A549 (cell line): ENCODE results near the gene SLC25A18. TPM values are rescaled to one million over a fixed set of nuclear protein-coding genes. Genes with fewer than 3 reads are reported as not detected.
A peak's percentile ranks its signal among the peaks of the same experiment; 100 is the strongest.

Source experiments
- ATAC-seq, 2 experiments: fragments of 200-7000 bp in 1 of 2; fragments of >200 bp in 1 of 2; cut with Nextera tagmentation in 1 of 2; cut with Tn5 transposase in 1 of 2; 3 replicates each; pipeline versions ENCODE4 v1.8.0 to v1.9.1; 2018 to 2020; ENCODE audit warnings: mild to moderate bottlenecking in 1 of 2, moderate library complexity in 1 of 2
- CTCF ChIA-PET: fragments of 300-600 bp; sonication (Branson Sonifier 250); formaldehyde crosslinking; extraction: SDS; loops from one replicate; lab custom pipeline; 2021; ENCODE audit warnings: antibody characterized with exemption, inconsistent platforms; lab: Yijun Ruan, JAX
- POLR2A ChIA-PET: fragments of 350-600 bp; formaldehyde crosslinking; extraction: SDS; loops from one replicate; lab custom pipeline; 2021; ENCODE audit warnings: antibody characterized with exemption, inconsistent platforms; lab: Yijun Ruan, JAX
- DNase-seq, 2 experiments: peaks; one replicate each; pipeline versions ENCODE4 v3.0.0 to v3.0.0-alpha.2; 2011 to 2016; ENCODE audit warnings: low read depth in 1 of 2, low spot score in 1 of 2
- FAIRE-seq: peaks from 2 replicates; lab custom pipeline; 2011; peaks lifted over from hg19 to GRCh38; lab: Jason Lieb, UNC
- H3K27ac ChIP-seq, 2 experiments: fragments of >200 bp; sonication (Bioruptor Twin); formaldehyde crosslinking; 3 replicates each; pipeline ENCODE4 v1.5.1; 2016 to 2017
- H3K4me1 ChIP-seq: fragments of >200 bp; sonication (Bioruptor Twin); formaldehyde crosslinking; 3 replicates; pipeline ENCODE4 v1.6.1; 2016
- H3K4me2 ChIP-seq: fragments of >200 bp; sonication (Bioruptor Twin); formaldehyde crosslinking; 3 replicates; pipeline ENCODE4 v1.6.1; 2016
- H3K4me3 ChIP-seq: fragments of >200 bp; sonication (Bioruptor Twin); formaldehyde crosslinking; 3 replicates; pipeline ENCODE4 v1.5.1; 2016
- H3K9me3 ChIP-seq: fragments of >200 bp; sonication (Bioruptor Twin); formaldehyde crosslinking; 3 replicates; pipeline ENCODE4 v1.6.1; 2016
- CBX2 ChIP-seq: fragments of 200-600 bp; sonication (generic); IDR thresholded peaks from 2 replicates; pipeline ENCODE4 v1.6.1; 2016; ENCODE audit warnings: low read depth, mild to moderate bottlenecking, borderline replicate concordance
- CBX8 ChIP-seq: fragments of 200-600 bp; sonication (generic); IDR thresholded peaks from 2 replicates; pipeline ENCODE4 v1.6.1; 2016
- CEBPB ChIP-seq, 2 experiments: fragments of >200 bp in 1 of 2; sonication (Bioruptor Twin) in 1 of 2; formaldehyde crosslinking in 1 of 2; IDR thresholded peaks; 2 replicates each; pipeline ENCODE4 v1.6.1; 2012 to 2016
- CHD4 ChIP-seq: fragments of 200-600 bp; sonication (generic); IDR thresholded peaks from 2 replicates; pipeline ENCODE4 v1.6.1; 2016; ENCODE audit warnings: antibody characterized with exemption, mild to moderate bottlenecking, borderline replicate concordance
- EHMT2 ChIP-seq: fragments of 200-600 bp; sonication (generic); IDR thresholded peaks from 2 replicates; pipeline ENCODE4 v1.6.1; 2016; ENCODE audit warnings: antibody characterized with exemption, low read depth, mild to moderate bottlenecking, moderate library complexity
- EP300 ChIP-seq, 2 experiments: fragments of >200 bp; sonication (Bioruptor Twin); formaldehyde crosslinking; IDR thresholded peaks; 2 replicates in 1 of 2; 3 replicates in 1 of 2; pipeline ENCODE4 v1.6.1; 2016 to 2017
- ESRRA ChIP-seq: fragments of 150-350 bp; IDR thresholded peaks from 2 replicates; pipeline ENCODE4 v1.6.1; 2014; ENCODE audit warnings: mild to moderate bottlenecking, low read length, borderline replicate concordance
- FOSB ChIP-seq: fragments of 250-450 bp; sonication (Bioruptor Pico); IDR thresholded peaks from 2 replicates; pipeline ENCODE4 v1.5.0; 2020; ENCODE audit warnings: mild to moderate bottlenecking, moderate library complexity
- GATA3 ChIP-seq: IDR thresholded peaks from 2 replicates; pipeline ENCODE4 v1.6.1; 2012; ENCODE audit warnings: borderline replicate concordance
- HOXB13 ChIP-seq: fragments of 250-450 bp; sonication (Bioruptor Pico); IDR thresholded peaks from 2 replicates; pipeline ENCODE4 v1.5.0; 2020; ENCODE audit warnings: low read depth, mild to moderate bottlenecking, moderate library complexity
- HOXB5 ChIP-seq: fragments of 250-450 bp; sonication (Bioruptor Pico); IDR thresholded peaks from 2 replicates; pipeline ENCODE4 v1.5.0; 2020; ENCODE audit warnings: mild to moderate bottlenecking, moderate library complexity
- JUN ChIP-seq, 2 experiments: fragments of >200 bp; sonication (Bioruptor Twin); formaldehyde crosslinking; IDR thresholded peaks; 2 replicates in 1 of 2; 3 replicates in 1 of 2; pipeline ENCODE4 v1.6.1; 2016 to 2017
- JUNB ChIP-seq: fragments of >200 bp; sonication (Bioruptor Twin); formaldehyde crosslinking; IDR thresholded peaks from 2 replicates; pipeline ENCODE4 v1.6.1; 2016
- MAZ ChIP-seq: fragments of 150-350 bp; IDR thresholded peaks from 2 replicates; pipeline ENCODE4 v1.6.1; 2014; ENCODE audit warnings: antibody characterized with exemption, low read depth, low read length, borderline replicate concordance
- MYC ChIP-seq: IDR thresholded peaks from 2 replicates; pipeline ENCODE4 v1.6.1; 2012; ENCODE audit warnings: mild to moderate bottlenecking, inconsistent platforms, low read length, improper control_type of control experiment, borderline replicate concordance
- NR3C1 ChIP-seq: fragments of >200 bp; sonication (Bioruptor Twin); formaldehyde crosslinking; IDR thresholded peaks from 3 replicates; pipeline ENCODE4 v1.6.1; 2017
- TFCP2L1 ChIP-seq: fragments of 250-450 bp; sonication (Bioruptor Pico); IDR thresholded peaks from 2 replicates; pipeline ENCODE4 v1.5.0; 2021; ENCODE audit warnings: mild to moderate bottlenecking
- TP53 ChIP-seq: fragments of 250-450 bp; sonication (Bioruptor Pico); IDR thresholded peaks from 2 replicates; pipeline ENCODE4 v1.5.0; 2021; ENCODE audit warnings: mild to moderate bottlenecking, moderate library complexity
- ZNF302 ChIP-seq: fragments of 250-450 bp; sonication (Bioruptor Pico); IDR thresholded peaks from 2 replicates; pipeline ENCODE4 v1.9.0; 2021; ENCODE audit warnings: inconsistent platforms, mild to moderate bottlenecking, moderate library complexity
- WGBS: methylation state at CpG from one replicate; pipeline ENCODE4 v1.1.6; 2017; ENCODE audit errors: missing lambda C conversion rate; 5-methylcytosine and 5-hydroxymethylcytosine counted together
- polyA plus RNA-seq, 4 experiments: library from polyadenylated mRNA; depleted of rRNA in 3 of 4; stranded (reverse); fragments of >200 nt; fragmentation: RNase III in 1 of 4; extraction: RNeasy Plus Mini Kit Qiagen cat#74134 plus additional on column Dnase treatment in 1 of 4; gene quantifications; 2 replicates in 3 of 4; 3 replicates in 1 of 4; pipeline ENCODE4 v1.2.3, GENCODE V29; 2011 to 2017
- TF ChIP-seq, protein P1 (sequence below): fragments of 250-450 bp; sonication (Bioruptor Pico); IDR thresholded peaks from 2 replicates; pipeline ENCODE4 v1.5.0; 2020; ENCODE audit warnings: low read depth, mild to moderate bottlenecking, moderate library complexity
- TF ChIP-seq, protein P2 (sequence below): fragments of 250-450 bp; sonication (Bioruptor Pico); IDR thresholded peaks from 2 replicates; pipeline ENCODE4 v1.5.0; 2021; ENCODE audit warnings: mild to moderate bottlenecking, moderate library complexity, borderline replicate concordance
- TF ChIP-seq, protein P3 (sequence below): fragments of >200 bp; sonication (Bioruptor Twin); formaldehyde crosslinking; IDR thresholded peaks from 2 replicates; pipeline ENCODE4 v1.6.1; 2016
- TF ChIP-seq, protein P4 (sequence below): fragments of 150-350 bp; IDR thresholded peaks from 2 replicates; pipeline ENCODE4 v1.6.1; 2014; ENCODE audit warnings: low read depth, mild to moderate bottlenecking, low read length

Gene SLC25A18
- polyA plus RNA-seq, 2 of the 4 experiments (the other 2 are of a cell fraction): not detected

DNA sequence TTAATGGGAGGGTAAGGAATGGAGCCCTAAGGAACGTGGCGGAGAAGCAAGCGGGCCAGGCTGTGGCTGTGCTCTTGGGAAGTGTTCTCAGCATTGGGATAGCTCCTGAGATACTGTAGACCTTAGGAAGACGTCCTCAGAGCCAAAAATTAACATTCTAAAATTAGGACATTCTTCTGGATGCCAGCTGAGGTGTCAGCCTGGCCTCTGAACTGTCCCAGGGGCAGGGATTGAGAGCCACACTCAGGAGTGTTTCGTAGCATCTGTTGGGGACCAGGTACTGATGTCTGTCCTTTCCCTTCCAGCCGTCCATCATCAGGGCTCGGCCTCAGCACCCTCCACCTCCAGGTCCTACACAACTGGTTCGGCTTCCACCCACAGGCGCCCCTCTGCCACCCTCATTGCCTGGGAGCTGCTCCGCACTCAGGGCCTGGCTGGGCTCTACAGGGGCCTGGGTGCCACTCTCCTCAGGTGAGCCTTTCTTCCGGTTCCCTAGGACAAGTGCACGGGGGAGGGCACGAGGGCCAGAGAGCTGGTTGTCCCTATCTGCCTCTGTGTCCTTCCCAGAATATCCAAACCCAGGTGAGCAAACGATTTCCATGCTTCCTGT is 23.6 kb downstream of the SLC25A18 start:
- H3K4me1 ChIP-seq: no peaks in the 10 kb centered on the region
- FAIRE-seq (no peak), ATAC-seq (peak in 1 of 2 experiments; percentile 20; a peak in 2 of 6 replicates), DNase-seq (no peak)
- TF ChIP-seq MAZ (no peak), EHMT2 (no peak), HOXB5 (CRISPR knock-in tag) (no peak), HOXB13 (CRISPR knock-in tag) (no peak), JUN (IDR thresholded peaks at IDR 0.05) (no peak), ZNF302 (CRISPR knock-in tag) (no peak), GATA3 (no peak), NR3C1 (no peak)
- TF ChIP-seq, protein P1, sequence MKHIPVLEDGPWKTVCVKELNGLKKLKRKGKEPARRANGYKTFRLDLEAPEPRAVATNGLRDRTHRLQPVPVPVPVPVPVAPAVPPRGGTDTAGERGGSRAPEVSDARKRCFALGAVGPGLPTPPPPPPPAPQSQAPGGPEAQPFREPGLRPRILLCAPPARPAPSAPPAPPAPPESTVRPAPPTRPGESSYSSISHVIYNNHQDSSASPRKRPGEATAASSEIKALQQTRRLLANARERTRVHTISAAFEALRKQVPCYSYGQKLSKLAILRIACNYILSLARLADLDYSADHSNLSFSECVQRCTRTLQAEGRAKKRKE (CRISPR knock-in tag): no peak
- TF ChIP-seq, protein P2, sequence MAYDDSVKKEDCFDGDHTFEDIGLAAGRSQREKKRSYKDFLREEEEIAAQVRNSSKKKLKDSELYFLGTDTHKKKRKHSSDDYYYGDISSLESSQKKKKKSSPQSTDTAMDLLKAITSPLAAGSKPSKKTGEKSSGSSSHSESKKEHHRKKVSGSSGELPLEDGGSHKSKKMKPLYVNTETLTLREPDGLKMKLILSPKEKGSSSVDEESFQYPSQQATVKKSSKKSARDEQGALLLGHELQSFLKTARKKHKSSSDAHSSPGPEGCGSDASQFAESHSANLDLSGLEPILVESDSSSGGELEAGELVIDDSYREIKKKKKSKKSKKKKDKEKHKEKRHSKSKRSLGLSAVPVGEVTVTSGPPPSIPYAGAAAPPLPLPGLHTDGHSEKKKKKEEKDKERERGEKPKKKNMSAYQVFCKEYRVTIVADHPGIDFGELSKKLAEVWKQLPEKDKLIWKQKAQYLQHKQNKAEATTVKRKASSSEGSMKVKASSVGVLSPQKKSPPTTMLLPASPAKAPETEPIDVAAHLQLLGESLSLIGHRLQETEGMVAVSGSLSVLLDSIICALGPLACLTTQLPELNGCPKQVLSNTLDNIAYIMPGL (CRISPR knock-in tag): no peak
- TF ChIP-seq, protein P3, sequence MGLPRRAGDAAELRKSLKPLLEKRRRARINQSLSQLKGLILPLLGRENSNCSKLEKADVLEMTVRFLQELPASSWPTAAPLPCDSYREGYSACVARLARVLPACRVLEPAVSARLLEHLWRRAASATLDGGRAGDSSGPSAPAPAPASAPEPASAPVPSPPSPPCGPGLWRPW: no peak
- no peaks in the 10 kb centered on the region for H3K9me3 ChIP-seq
- ChIA-PET CTCF (interaction anchor here (1.4 to 3.5 kb wide), 2 partner anchors 8 to 28 kb away, joined by 3 to 14 read pairs; no protein-coding TSS in a partner anchor), POLR2A (no interaction called here)
- WGBS: 86% methylated on average over 14 of the region's 14 CpGs
- H3K27ac ChIP-seq: no peak overlapping the region
- no peak overlapping the region for H3K4me2 ChIP-seq
- H3K4me3 ChIP-seq: no peak overlapping the region

DNA sequence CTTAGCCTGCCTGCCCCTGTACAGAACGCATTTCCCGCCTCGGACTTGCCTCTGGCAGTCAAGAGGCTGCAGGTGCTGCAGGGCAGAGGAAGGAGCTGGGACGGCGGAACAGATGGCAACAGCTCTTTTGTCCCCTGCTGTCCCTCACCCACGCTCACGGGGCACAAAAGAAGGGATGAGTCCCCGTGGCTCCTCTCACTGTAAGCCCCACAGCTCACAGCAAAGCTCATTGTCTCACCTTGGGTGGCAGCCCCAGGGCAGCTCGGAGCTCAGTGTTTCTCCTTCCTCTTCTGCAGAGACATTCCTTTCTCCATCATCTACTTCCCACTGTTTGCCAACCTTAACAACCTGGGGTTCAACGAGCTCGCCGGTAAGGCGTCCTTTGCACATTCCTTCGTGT is 24.3 kb downstream of the SLC25A18 start:
- no peak overlapping the region for H3K27ac ChIP-seq
- DNase-seq (no peak), ATAC-seq (no peak), FAIRE-seq (no peak)
- TF ChIP-seq EP300 (IDR thresholded peaks at IDR 0.05) (no peak), JUNB (no peak), CBX2 (no peak), CHD4 (no peak), HOXB5 (CRISPR knock-in tag) (no peak), CBX8 (no peak), ZNF302 (CRISPR knock-in tag) (no peak), CEBPB (IDR thresholded peaks at IDR 0.05) (no peak), HOXB13 (CRISPR knock-in tag) (no peak), NR3C1 (no peak), FOSB (CRISPR knock-in tag) (no peak), TP53 (CRISPR knock-in tag) (no peak), ESRRA (no peak), MYC (no peak), TFCP2L1 (no peak)
- TF ChIP-seq, protein P4, sequence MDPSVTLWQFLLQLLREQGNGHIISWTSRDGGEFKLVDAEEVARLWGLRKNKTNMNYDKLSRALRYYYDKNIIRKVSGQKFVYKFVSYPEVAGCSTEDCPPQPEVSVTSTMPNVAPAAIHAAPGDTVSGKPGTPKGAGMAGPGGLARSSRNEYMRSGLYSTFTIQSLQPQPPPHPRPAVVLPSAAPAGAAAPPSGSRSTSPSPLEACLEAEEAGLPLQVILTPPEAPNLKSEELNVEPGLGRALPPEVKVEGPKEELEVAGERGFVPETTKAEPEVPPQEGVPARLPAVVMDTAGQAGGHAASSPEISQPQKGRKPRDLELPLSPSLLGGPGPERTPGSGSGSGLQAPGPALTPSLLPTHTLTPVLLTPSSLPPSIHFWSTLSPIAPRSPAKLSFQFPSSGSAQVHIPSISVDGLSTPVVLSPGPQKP: no peak
- no peaks in the 10 kb centered on the region for H3K9me3 ChIP-seq
- CTCF ChIA-PET: interaction anchor here (1.2 to 3.5 kb wide), 3 partner anchors 9 to 31 kb away, joined by 3 to 14 read pairs (median 3); no protein-coding TSS in a partner anchor
- 88% methylated on average over 14 of the region's 14 CpGs for WGBS
- H3K4me3 ChIP-seq: no peak overlapping the region
- POLR2A ChIA-PET: no interaction called here
- H3K4me2 ChIP-seq: no peak overlapping the region
- no peaks in the 10 kb centered on the region for H3K4me1 ChIP-seq
